HG03460 (cell line): ENCODE results near the gene TUBA1A.
"Not testable (repeated sequence)": the region's sequence is repeated elsewhere in the genome, so short reads cannot be mapped to it uniquely, and the experiment has no call there.

Experiments used
- ATAC-seq: cut with Tn5 transposase; IDR thresholded peaks from one replicate; pipeline ENCODE4 v1.9.1; 2021; ENCODE audit not compliant: unreplicated experiment

Gene TUBA1A

DNA sequence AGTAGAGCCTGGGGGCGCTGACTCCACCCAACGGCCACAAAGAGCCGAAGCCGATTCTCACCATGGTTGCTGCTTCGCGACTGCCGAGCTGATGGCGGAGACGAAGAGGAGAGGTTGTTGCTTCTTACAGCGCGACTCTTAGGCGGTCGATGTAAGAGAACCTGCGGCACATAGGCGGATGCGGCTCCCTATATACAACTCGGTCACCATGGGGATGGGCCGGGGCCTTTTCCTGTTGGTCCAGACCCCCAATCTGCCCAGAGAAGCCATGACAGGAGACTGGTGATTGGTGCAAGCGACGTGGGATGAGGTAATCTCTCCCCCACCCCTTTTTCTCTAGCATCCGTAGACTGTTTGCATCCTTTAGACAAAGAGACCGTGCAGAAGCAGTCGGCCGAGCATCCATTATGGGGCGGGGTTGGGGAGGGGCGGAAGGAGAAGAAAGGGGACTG, at the start of gene TUBA1A:
TSS of gene TUBA1A (minus strand) at position 165 of the 452 bp plus-strand sequence. CDS start at position 64, 101 bp downstream.
- ATAC-seq, result peak; percentile 91

DNA sequence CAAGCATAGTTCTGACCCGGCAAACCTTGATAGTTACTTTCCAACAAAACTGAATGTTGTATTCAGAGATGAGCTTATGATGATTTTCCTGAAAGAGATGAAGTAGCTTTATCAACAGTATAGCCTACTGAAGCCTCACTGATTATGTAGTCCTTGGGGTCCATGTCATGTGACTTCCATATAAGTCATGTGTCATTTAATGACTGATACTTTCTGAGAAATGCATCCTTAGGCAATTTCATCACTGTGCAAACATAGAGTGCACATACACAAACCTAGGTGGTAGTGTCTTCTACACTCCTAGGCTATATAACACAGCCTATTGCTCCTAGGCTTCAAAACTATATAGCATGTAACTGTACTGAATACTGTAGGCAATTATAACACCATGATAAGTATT, 47.5 kb upstream of the TUBA1A start:
- no peak for ATAC-seq

DNA sequence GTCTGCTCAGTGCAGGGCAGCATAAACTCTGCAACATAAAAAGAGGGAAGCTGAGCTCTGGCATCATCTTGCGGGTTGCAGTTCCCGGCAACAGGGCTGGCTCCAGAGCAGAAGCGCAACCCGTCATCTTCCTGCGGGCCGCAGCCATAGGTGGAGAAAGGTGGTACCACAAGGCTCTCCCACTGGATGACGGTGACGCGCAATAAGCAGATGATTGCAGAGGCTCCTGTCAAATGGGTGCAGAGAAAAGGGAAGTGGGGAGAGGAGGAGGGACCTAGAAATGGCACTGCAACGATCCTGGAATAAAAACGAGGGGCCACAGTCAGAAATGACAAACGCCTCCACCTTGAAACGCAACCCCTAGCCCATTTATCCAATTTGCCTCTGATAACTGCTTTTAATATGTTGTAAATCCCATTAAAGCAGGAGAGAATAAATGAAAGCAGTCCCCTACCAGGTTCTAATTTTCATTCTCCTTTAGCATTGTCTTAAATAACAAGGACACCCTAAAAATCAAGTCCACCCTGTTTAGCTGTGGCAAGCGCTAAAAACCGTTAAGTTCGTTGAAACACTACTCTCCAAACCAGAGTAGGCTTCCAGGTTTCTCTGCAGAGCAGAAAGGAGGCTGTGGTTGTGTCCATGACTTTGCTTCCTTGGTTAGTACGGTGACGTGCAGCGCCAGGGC, 45.1 kb upstream of the TUBA1A start:
- no peak for ATAC-seq

DNA sequence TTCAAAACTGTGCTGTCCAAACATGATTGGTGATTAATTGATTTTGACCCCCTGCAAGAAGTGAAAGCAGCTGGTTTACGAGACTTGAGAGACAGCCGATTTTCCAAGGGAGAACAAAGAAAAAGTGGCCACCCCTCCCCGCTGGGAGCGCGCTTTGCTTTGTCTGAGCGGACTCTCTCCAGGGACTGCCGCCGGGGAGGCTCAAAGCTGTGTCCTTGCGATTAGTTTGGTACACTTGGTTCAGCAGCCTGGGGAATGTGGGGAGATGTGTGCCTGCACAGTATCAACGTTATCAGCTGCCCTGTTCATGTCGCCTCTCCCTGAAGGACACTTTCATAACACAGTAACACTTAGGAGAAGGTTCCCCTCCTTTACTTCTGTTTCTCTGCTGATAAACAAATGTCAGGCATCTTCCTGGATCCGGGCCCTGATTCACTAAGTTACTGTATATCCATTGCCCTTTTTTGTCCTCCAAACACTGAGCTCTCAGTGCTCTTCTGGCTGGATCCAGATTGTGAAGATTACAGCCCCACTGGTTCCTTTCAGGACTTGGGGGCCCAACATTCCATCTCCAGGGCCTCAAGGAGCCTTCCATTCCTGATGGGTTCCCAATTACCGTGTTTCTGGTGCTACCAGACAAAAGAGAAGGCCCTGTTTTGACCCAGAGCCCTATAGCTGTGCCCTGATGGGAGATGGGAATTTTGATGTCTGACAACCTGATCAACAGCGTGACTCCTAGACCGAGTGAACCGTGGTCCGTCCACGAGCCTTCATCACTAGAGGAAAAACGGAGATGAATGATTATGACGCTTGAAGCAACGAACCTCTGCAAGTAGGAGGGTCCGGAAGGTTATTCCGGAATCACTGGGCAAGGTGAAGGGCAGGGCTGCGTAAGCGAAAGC, 44.3 kb upstream of the TUBA1A start:
- ATAC-seq, result no peak

DNA sequence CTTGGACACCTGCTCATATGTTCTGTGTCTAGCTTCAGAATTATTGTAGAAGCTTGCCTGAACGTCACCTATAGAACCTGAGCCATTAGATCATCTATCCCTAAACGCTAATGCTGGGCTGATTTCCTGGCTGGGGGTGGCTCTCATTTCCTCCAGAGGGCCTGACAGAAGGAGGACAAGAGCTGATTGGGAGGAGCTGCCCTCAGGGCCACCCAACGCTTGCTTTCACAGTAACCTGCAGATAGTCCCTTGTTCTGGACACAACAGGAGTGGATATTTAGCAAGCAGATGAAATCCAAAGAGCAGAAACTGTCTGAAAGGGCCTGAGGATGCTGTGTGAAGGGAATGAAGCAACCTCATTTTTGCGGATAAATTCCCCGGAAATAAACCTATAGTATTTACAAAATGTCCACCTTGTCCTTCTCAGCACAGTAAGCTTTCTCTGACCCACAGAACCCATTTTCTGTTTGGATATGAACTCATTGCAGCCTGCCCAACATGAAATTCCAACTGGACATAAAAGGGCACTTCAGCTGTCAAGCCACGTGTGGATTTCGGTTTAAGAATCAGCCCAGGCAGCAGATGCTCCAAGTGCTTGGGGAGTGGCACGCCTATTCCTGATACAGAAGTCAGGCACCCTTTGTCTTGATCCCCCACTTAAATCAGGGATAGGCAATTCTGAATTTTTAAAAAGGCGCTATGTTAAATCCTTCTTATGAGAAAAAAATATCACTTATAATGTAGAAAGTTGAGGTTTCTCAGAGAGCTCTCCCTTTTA, 43.2 kb upstream of the TUBA1A start:
- ATAC-seq, result no peak

DNA sequence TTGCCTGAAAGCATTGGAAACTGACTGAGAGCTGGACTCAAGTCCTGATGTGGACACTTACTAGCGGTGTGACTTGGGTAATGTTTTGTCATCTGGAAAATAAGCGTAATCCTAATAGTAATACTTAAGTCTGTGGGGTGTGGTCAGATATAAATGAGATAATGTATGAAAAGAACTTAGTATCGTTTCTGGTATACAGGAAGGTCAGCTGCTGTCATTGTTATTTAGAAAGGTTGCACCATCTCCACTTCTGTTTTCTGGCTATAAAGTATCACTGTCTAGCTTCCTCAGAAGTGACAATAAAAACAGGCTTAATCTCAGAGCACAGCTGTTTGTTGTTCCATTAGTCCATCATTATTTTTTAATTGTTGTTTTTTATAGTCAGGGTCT, 41.9 kb upstream of the TUBA1A start:
- no peak for ATAC-seq

DNA sequence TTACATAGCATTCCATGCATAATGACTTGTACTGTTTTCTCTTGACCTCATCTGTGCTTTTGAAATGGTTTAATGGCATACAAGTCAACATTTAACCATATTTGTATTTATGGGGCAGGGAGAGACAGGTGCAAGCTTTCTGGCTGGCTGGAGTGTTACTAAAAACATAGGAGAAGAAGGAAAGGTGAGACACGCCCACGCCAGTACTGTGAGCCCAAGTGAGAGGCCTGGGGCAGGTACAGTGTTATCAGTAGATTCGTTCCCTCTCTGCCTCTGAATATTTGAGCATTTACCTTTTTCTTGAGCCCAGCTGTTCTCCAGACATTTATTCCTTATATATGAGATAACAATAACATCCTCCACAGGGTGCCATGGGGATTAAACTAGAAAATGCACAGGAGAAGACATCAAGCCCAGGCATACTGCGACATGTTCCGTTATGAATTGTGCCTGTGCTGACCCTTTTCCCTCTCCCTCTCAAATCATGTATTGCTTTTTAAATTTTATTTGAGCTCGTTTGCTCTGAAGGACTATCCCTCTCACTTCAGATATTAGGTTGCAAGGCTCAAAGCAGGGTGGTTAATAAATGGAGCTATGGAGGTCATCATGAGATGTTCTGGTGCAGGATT, 41.4 kb upstream of the TUBA1A start:
- no peak for ATAC-seq

DNA sequence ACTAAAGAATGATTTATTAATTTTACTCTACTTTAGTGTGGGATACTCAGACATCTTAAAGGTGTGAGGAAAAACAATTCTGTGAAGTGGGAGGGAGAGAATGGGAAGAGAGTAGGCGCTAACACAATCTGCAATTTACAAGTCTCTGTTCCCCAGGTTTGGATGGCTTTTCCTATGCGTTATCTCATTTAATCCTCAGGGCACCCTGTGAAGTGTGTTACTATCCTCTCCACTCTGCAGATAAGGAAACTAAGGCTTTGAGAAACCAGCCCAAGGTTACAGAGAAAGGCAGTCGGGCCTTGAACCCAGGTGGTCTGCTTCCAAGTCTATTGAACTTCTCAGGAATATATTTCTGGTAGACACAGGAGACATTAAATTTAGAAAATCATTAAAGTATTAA, 39.8 kb upstream of the TUBA1A start:
- ATAC-seq, result no peak

DNA sequence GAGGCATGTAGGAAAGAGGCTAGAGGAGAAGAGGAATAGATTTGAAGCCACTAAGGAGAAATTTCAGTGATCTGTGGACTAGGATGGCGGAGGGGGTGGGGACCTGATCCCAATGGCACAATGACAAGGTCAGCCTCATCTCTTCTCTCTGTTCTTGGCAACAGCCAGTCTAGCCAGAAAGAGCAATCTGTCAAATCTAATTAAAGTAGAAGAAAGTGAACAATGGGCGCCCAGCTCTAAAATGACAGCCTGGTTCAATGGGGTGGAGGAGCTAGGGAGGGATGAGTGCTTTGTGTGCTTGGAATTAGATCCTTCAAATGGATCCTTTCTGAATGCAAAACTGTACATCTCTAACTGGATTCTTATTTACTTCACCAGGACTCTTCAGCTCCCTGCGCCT, 38.8 kb upstream of the TUBA1A start:
- ATAC-seq, result no peak

DNA sequence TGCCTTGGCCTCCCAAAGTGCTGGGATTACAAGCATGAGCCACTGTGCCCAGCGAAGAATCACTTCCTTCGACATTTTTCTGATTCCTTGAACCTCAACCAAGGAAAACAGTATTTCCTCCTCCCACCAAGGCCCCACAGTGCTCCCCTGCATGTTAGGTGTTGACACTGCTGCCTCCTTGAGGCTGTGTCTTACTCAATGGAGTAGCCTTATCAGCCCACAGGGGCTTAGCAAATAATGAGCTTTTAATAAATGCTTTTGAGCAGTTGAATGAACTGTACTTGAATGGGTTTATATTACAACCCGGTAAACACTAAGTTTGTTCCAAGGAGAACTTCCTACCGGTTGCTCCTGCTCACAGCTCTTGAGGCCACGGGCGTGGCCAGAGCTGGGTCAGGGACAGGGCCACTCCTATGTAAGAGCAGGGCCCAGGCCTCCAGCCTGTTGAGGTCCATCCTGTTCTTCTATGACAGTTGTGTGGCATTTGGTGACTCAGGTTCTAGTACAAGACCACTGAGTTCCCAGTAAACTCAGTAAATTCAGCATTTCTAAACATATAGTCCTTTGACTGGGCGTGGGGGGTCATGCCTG, 36.8 kb upstream of the TUBA1A start:
- ATAC-seq, result no peak

DNA sequence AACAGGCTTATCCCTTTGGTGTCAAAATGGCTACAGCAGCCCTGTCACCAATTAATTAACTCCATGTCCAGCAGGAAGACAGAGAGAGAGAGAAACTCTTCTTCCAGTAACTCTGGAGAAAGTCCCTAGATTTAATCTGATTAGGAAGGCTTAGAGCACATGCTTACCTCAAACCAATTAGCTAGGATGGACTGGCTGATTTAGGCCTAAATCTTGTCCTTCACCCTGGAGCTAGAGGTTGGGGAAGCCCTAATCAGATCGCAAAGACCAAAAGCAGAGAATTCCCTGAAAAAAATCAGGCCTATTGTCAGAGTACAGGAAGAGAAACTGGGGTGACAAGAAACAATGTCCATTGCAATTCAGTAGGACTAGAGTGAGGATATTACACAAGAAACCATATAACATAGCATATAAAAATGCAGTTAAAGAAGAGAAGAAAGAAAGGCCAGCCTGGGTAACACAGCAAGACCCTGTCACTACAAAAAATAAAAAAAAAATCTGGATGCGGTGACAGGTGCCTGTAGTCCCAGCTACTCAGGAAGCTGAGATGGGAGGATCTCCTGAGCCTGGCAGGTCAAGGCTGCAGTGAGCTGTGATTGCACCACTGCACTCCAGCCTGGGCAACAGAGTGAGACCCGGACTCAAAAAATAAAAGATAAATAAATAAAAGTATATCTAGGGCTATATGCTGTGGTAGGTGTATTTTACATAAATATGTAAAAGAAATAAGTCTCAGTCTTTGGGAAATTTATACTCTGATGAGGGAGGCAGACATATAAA, 34.9 kb upstream of the TUBA1A start:
- ATAC-seq, result no peak

DNA sequence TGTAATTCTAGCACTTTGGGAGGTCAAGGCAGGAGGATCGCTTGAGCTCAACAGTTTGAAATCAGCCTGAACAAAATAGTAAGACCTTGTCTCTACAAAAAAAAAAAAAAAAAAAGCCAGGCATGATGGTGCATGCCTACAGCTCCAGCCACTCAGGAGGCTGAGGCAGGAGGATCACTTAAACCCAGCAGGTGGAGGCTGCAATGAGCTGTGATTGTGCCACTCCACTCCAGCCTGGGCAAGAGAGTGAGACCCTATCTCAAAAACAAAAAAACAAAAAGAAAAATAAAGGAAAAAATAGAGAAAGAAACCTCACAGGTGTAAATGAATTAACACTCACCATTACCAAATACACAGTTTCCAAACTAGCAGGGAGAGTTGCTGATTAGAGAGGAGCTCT, 34.2 kb upstream of the TUBA1A start:
- ATAC-seq, result no peak

DNA sequence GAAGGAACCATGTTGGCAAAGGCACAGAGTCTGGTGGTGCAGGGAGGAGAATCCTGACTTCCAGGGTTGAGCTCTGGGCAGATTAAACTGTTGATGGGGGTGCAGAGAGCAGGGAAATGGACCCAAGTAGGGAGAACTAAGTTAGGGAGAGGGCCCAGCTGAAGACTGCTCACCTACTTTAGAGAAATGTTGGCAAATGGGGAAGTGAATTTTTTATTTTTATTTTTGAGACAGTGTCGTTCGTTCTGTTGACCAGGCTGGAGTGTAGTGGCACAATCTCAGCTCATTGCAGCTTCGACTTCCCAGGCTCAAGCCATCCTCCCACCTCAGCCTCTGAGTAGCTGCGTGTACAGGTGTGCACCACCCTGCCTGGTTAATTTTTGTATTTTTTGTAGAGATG, 32.1 kb upstream of the TUBA1A start:
- no peak for ATAC-seq

DNA sequence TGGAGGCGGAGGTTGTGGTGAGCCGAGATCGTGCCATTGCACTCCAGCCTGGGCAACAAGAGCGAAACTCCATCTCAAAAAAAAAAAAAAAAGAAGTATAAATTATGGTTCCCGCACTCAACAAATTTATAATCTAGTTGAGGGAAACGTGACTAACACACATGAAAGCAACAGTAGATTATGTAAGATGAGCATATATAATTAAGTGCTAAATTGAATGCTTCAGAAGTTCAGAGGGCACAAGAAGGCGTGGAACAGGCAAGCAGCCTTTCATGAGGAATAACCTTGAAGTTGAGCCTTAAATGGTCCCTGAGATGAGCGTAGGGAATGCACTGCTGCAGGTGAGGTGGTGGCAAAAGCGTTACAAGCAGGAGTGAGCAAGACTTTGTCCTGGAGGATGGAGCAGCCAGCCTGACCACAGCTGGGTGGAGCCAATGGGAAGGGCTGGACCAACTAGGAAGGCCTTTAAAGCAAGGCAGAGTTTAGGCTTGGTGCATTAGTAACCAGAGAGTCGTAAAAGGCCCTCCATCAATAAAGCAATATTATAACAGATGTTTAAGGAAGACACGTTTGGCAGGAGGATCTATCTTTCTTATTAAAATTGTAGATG, 30.6 kb upstream of the TUBA1A start:
- no peak for ATAC-seq

DNA sequence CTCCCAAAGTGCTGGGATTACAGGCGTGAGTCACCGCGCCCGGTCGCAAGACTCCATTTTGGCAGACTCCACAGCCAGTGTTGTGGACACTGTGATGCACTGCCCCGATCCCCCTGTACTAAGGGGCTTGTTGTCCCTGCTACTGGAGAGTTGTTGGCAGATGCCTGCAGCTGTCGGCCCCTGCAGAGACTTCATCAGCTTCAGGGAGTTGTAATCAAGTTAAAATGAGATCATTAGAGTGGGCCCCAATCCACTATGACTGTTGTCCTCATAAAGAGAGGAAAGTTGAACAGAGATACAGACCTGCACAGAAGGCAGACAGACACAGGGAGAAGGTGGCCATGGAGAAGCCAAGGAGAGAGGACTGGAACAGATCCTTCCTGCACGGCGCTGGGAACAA, 23.7 kb upstream of the TUBA1A start:
- ATAC-seq, result no peak

DNA sequence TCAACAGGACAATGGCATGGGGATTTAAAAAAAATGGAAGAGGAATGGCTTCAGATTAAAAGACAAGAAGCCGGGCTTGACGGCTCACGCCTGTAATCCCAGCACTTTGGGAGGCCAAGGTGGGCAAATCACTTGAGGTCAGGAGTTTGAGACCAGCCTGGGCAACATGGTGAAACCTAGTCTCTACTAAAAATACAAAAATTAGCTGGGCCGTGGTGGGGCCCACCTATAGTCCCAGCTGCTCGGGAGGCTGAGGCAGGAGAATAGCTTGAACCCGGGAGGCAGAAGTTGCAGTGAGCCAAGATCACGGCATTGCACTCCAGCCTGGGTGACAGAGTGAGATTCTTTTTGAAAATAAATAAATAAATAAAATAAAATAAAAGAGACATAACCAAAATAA, 21.8 kb upstream of the TUBA1A start:
- ATAC-seq, result not testable (repeated sequence)

DNA sequence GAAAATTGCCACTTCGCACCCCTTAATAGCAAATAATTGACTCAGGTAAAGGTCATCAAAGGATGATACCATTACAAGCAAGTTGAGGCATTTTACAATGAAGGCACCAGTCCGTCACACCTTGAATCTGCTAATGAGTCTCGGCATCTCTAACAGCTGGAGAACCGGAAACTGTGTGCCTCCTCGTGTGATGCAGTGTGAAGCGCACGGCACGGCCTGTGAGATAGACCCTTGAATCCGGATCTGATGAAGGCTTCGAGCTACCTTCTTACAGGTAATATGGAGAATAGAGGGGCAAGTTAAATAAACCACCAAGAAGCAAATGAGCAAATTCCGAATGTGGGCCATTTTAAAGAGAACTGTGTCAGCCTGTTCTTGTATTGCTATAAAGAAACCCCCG, 19.8 kb upstream of the TUBA1A start:
- ATAC-seq, result no peak

DNA sequence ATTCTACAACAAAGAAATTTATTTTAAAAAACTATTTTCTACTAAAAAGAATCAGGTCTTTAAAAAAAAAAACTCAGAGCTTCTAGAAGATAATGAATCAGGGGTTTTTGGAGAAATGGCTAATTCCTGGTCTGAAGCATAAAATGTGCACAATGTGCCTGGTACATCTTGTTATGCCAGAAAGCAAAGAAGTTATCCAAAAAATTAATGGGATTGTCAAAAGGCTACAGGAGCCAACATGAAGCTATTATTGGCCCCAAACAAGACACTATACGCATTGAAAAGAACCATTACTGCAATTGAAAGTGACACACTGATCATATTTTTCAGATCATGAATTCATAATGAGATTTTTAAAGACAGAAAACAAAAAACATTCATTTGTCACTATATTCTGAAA, 19.3 kb upstream of the TUBA1A start:
- no peak for ATAC-seq

DNA sequence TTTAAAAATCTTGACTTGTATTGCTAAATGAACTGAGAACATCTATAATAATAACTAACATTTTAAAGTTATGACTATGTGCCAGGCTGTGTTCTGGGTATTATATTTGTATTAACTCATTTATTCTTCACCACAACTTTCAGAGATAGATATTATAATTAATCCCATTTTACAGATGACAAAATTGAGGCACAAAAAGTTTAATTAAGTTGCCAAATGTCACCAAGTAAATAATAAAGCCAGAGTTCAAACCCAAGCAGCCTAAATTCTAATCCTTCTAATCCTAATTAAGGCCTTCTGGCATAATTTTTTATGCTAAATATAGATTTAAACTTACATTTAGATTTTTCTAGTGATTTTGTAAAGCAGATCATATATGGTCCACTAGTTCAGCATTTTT, 17.5 kb upstream of the TUBA1A start:
- no peak for ATAC-seq
